Stomach (tissue), 9 donors: ENCODE results near the gene YWHAB. TPM values are rescaled to one million over a fixed set of nuclear protein-coding genes. Genes with fewer than 3 reads are reported as not detected.

Experiments
- DNase-seq, 2 donors: peaks; one replicate each; pipeline versions ENCODE4 v3.0.0 to v3.0.0-alpha.2; 2013 to 2019
- H3K27ac ChIP-seq, 5 donors: fragments of 200-600 bp in 4 of 5; sonication (generic) in 4 of 5; one replicate each; pipeline ENCODE4 v1.5.1; 2013 to 2019; ENCODE audit warnings: mild to moderate bottlenecking in 1 of 5, moderate library complexity in 1 of 5
- H3K27me3 ChIP-seq, 3 donors: fragments of 200-600 bp; sonication (generic); one replicate each; pipeline ENCODE4 v1.5.1; 2017 to 2019; ENCODE audit warnings: mixed run types in 1 of 3
- H3K36me3 ChIP-seq, 4 donors: fragments of 200-600 bp; sonication (generic); 1 replicate in 3 of 4; 2 replicates in 1 of 4; pipeline ENCODE4 v1.5.1; 2016 to 2019
- H3K4me1 ChIP-seq, 4 donors: fragments of 200-600 bp; sonication (generic); one replicate each; pipeline ENCODE4 v1.5.1; 2016 to 2019
- H3K4me3 ChIP-seq, 4 donors: fragments of 200-600 bp; sonication (generic) in 3 of 4; one replicate each; pipeline ENCODE4 v1.5.1; 2016 to 2019; ENCODE audit warnings: mild to moderate bottlenecking in 1 of 4
- H3K9me3 ChIP-seq, 4 donors: fragments of 200-600 bp; sonication (generic); one replicate each; pipeline ENCODE4 v1.5.1; 2016 to 2019
- CTCF ChIP-seq, 7 experiments: fragments of 450-650 bp in 4 of 7; fragments of 200-600 bp in 3 of 7; sonication (generic) in 3 of 7; IDR thresholded peaks; one replicate each; pipeline ENCODE4 v1.5.1; 2016 to 2019; ENCODE audit warnings: antibody characterized with exemption in 7 of 7, control low read depth in 2 of 7, mild to moderate bottlenecking in 1 of 7
- EP300 ChIP-seq: sonication (generic); formaldehyde crosslinking; IDR thresholded peaks from one replicate; pipeline ENCODE4 v1.6.1; 2017; ENCODE audit warnings: antibody characterized with exemption
- POLR2A ChIP-seq, 4 donors: fragments of 450-650 bp; IDR thresholded peaks; one replicate each; pipeline ENCODE4 v1.6.1; 2016; ENCODE audit warnings: antibody characterized with exemption in 4 of 4, control low read depth in 2 of 4, mild to moderate bottlenecking in 1 of 4, moderate library complexity in 1 of 4
- POLR2AphosphoS5 ChIP-seq, 3 donors: sonication (generic); formaldehyde crosslinking; IDR thresholded peaks; one replicate each; pipeline ENCODE4 v1.6.1; 2016; ENCODE audit warnings: antibody characterized with exemption in 3 of 3
- WGBS, 5 donors: extraction: QIAGEN DNeasy Blood & Tissue Kit in 3 of 5; methylation state at CpG; one replicate each; pipeline versions ENCODE4 v1.1.5 to v1.1.7; 2013 to 2018; 5-methylcytosine and 5-hydroxymethylcytosine counted together
- intact Hi-C: fragments of 100-400 bp; cut with DNase I; formaldehyde crosslinking; loops from one replicate; pipeline ENCODE4 v1.15.1; 2023; ENCODE audit warnings: low total_unique reads
- polyA plus RNA-seq, 3 donors: library from polyadenylated mRNA; stranded (reverse); fragments of 200-250 nt; gene quantifications; one replicate each; pipeline ENCODE4 v1.2.3, GENCODE V29; 2013
- total RNA-seq, 5 donors: library from RNA; depleted of rRNA; stranded (reverse); fragments of >200 nt; gene quantifications; one replicate each; pipeline versions ENCODE4 v1.1.0 to v1.2.3, GENCODE V29; 2014 to 2016
- donor health status: healthy with polysubstance abuse.
- donor health status: Bipolar disorder and iron deficiency.
- donor health status: healthy.

The YWHAB gene
- total and polyA plus RNA-seq, 8 donors = 52.2 to 135 (median 93.1) TPM

- H3K4me1 ChIP-seq = peaks cover 5 to 30% (median 23%) of the 10 kb centered on the region in 4 donors
- H3K36me3 ChIP-seq = peaks cover 29 to 59% (median 56%) of the 10 kb centered on the region in 4 donors
- no peak for DNase-seq
- 25 to 30% (median 28%) methylated on average over 14 of the region's 14 CpGs for WGBS, 5 donors
- intact Hi-C loops = no loop called here
- peak overlapping the region in 3 of 5 donors; percentile 7 to 74 (median 38) for H3K27ac ChIP-seq
- no peaks in the 10 kb centered on the region for H3K27me3 ChIP-seq
- no peaks in the 10 kb centered on the region for H3K9me3 ChIP-seq
- TF ChIP-seq POLR2A (IDR thresholded peaks at IDR 0.05) (no peak), EP300 (no peak), CTCF (IDR thresholded peaks at IDR 0.05) (no peak), POLR2AphosphoS5 (IDR thresholded peaks at IDR 0.05) (no peak)
- peak overlapping the region; percentile 59 to 84 (median 68) for H3K4me3 ChIP-seq
These were observed 23.7 kb downstream of the YWHAB start for GRCh38 chr20:44908987-44909871.

- no peaks in the 10 kb centered on the region for H3K27me3 ChIP-seq
- H3K36me3 ChIP-seq = peaks cover 21 to 54% (median 48%) of the 10 kb centered on the region in 4 donors
- peak; percentile 76 to 91 for DNase-seq
- peak within 1 kb of the TSS in 4 of 5 donors; percentile 3 to 74 (median 22) for H3K27ac ChIP-seq
- H3K9me3 ChIP-seq = no peaks in the 10 kb centered on the region
- intact Hi-C loops = no loop called here
- no peak for TF ChIP-seq POLR2A (IDR thresholded peaks at IDR 0.05)
- peak in 1 of 3 donors; percentile 51 for TF ChIP-seq POLR2AphosphoS5 (IDR thresholded peaks at IDR 0.05)
- no peak for TF ChIP-seq EP300
- peak within 1 kb of the TSS; percentile 59 to 84 (median 68) for H3K4me3 ChIP-seq
- 1 to 2% (median 1%) methylated on average over 48 to 61 of the region's 61 CpGs for WGBS, 5 donors
- peaks cover 5 to 30% (median 23%) of the 10 kb centered on the region in 4 donors for H3K4me1 ChIP-seq
These were observed 24.6 kb downstream of the YWHAB start, which contains the start of gene PABPC1L for GRCh38 chr20:44909872-44910689. Gene PABPC1L, plus strand, starts transcription at chr20:44910060. Its CDS starts 84 bp downstream, at chr20:44910144.

- Histone ChIP-seq H3K27me3 (no peaks in the 10 kb centered on the region), H3K4me3 (peak overlapping the region; percentile 59 to 84 (median 68)), H3K4me1 (peaks cover 5 to 30% (median 23%) of the 10 kb centered on the region in 4 donors), H3K27ac (no peak overlapping the region), H3K9me3 (no peaks in the 10 kb centered on the region), H3K36me3 (peaks cover 14 to 49% (median 41%) of the 10 kb centered on the region in 4 donors)
- TF ChIP-seq EP300 (no peak), POLR2AphosphoS5 (IDR thresholded peaks at IDR 0.05) (no peak), POLR2A (IDR thresholded peaks at IDR 0.05) (no peak), CTCF (IDR thresholded peaks at IDR 0.05) (no peak)
- no peak for DNase-seq
- intact Hi-C loops = no loop called here
- 58 to 68% (median 67%) methylated on average over 17 of the region's 17 CpGs for WGBS, 5 donors
These were observed 25.3 kb downstream of the YWHAB start for GRCh38 chr20:44910690-44911262.

GRCh38 chr20:44911264-44911921 lies 25.9 kb downstream of the YWHAB start:
- DNase-seq = peak; percentile 67 to 77
- no peak overlapping the region for H3K4me3 ChIP-seq
- intact Hi-C loops = no loop called here
- H3K27me3 ChIP-seq = no peaks in the 10 kb centered on the region
- TF ChIP-seq POLR2AphosphoS5 (IDR thresholded peaks at IDR 0.05) (peak in 1 of 3 donors; percentile 61), EP300 (no peak), POLR2A (IDR thresholded peaks at IDR 0.05) (no peak), CTCF (IDR thresholded peaks at IDR 0.05) (peak in 4 of 7 experiments; percentile 7 to 44 (median 20))
- peaks cover 5 to 30% (median 23%) of the 10 kb centered on the region in 4 donors for H3K4me1 ChIP-seq
- WGBS, 5 donors = 50 to 61% (median 52%) methylated on average over 18 to 21 of the region's 21 CpGs
- H3K9me3 ChIP-seq = no peaks in the 10 kb centered on the region
- H3K36me3 ChIP-seq = peaks cover 12 to 49% (median 38%) of the 10 kb centered on the region in 4 donors
- no peak overlapping the region for H3K27ac ChIP-seq
